Measurements from ENCODE around the gene FGFR4.

Gene FGFR4

DNA sequence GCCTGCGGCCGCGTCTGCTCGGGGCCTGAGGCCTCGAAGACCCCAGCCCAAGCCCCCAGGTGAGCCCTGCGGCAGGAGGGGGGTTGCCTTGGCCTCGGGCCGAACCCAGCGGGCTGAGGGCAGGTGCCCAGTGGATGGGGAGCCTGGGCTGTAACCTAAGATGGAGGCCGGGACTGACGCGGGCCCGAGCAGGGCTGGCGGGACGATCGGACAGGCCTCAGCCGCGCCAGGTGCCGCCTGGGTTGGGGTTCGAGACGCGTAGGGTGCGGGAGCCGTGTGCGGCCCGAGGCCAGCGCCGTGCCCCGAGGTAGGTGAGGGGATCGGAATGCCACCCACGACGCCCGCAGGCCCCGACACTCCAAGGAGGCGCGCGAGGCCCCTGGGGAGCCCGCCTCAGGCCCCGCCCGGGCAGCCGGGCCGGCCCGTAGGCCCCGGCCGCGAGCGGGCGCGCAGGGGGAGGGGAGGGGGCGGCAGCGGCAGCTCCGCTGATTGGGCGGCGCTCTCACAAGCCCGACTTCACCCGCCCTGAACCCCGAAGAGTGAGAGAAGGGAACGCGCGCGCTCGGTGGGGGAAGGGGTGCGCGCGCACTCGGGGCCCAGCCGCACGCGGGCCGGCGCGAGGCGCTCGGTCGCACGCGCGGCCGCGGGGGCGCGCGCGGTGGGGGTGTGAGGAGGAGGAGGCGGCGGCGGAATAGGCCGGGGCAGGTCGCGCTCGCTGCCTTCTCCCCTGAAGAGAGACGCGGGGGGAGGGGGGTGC, 46.6 kb downstream of the FGFR4 start, which contains the start of gene NSD1:
Gene NSD1, plus strand, starts transcription at position 678 of the 757 bp plus-strand sequence. CDS start 1,331 bp downstream, outside the sequence.
- DNase-seq: peak; percentile 92

DNA sequence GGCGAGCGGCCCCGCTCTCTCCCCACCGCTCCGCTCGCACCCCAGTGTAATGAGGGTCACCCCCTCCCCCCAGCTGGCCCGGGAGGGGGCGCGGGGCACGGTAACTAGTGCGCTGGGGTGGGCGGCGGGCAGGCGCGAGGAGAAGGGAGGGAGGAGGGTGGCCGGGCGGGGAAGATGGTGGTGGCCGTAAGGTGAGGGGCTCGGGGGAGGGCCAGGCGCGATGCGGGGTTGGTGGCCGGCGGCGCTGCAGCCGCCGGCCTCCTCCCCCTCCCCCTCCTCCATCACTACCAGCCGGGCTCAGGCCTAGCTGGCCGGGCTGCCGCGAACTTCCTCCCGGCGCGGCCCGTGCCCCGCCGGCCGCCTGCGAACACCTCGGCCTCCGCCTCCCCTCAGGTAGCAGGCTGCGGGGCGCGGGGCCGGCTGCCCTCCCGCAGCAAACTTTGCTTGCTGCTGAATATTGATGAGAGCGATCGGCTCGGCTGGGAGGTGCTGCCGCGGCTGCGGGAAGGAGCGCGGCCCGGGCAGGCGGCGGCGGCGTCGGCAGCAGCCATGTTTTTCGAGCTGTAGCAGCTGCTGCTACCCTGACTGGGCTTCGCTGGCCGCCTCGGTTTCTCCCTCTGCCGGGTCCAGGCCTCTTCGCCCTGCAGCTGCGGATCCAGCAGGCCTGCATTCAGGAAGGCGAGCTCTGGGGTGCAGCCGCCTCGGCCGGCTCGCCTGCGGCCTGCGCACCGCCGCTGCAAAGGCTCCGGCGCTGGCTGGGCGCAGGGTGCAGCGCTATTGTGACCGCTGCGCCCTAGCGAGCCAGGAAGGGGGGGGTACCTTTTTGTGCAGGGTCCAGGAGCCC, 47.4 kb downstream of the FGFR4 start:
- DNase-seq: peak; percentile 55

DNA sequence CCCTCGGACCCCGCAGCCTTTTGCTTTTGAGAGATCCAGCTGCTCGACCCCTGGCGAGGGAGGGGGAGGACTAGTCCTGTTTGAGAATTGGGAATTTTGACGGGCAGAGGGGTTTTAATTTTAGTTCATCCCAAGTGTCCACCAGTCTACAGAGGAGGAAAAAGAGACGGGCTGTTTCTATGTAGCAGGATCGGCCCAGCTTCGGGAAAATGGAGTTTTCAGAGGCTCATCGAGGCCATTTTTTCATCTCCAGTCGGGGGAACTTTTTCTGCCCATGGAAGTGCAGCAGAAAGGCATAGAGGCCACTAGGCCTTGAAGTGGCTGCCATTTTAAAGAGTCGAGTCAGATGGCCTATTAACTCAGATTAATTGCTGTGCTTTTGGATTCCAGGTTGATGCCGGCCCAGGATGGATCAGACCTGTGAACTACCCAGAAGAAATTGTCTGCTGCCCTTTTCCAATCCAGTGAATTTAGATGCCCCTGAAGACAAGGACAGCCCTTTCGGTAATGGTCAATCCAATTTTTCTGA, 48.0 kb downstream of the FGFR4 start:
- no peak for DNase-seq

DNA sequence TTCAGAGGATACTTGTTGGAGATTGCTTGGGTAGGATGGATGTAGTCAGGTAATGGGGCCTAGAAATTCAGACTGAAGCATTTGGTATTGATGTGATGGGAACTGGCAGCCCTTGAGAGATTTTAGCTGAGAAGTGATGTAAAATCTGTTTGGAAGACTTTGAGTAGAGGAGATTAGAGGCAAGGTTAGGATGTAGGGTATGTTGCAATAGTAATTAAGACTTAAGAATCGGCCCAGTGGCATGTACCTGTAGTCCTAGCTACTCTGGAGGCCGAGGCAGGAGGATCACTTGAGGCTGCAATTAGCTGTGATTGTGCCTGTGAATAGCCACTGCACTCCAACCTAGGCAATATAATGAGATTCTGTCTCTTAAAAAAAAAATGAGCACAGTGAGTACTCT, 53.6 kb downstream of the FGFR4 start:
- no peak for DNase-seq

DNA sequence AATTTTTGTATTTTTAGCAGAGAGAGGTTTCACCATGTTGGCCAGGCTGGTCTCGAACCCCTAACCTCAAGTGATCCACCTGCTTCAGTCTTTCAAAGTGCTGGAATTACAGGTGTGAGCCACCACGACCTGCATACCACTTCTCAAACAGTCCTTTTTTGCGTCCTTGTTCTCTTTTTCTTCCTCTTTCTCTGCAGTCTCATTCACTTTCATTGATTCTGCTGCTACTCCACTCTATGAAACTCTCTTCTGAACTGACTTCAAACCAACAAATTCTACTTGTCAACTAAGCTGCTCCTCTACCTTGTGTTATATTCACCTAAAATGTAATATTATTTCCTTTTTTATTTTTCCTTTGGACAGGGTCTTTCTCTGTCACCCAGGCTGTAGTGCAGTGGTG, 54.8 kb downstream of the FGFR4 start:
- no peak for DNase-seq

DNA sequence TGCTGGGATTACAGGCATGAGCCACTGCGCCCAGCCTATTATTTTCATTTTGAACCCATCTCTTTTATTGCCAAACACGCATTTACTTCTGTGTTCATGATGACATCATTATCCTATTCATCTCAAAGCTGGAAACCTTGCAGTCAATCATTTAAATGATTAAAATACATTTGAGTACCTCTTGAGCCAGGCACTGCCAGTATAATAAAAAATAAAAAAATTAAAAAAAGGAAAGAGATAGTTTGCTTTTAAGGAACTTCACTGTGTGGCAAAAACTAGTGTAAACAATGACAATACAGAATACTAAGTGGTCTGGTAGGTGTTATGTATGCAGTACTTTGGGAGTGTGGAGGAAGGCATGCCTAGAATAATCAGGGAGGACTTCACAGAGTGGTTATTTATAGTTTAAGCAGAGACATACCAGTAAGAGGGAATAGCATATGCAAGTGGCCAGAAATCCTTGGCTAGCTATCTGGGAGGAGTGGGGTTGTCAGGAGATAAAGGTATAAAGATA, 55.4 kb downstream of the FGFR4 start:
- no peak for DNase-seq

DNA sequence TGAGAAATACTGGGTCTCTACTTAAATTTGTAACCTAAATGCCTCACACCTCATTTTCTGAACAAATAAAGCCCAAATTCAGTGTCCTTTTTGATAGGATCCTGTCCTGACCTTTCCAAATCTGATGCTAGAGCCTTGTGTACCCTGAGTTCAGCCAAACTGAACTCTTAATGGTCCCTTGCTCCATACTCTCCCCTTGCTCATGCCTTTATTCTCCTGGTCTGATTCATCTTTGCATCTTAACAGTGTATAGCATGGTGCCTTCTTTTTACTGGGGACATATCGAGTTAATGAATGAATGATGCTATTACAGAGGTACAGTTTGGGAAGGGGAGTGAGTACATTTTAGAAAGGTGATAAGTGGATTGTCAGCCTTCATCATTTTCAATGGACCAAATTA, 56.1 kb downstream of the FGFR4 start:
- no peak for DNase-seq

DNA sequence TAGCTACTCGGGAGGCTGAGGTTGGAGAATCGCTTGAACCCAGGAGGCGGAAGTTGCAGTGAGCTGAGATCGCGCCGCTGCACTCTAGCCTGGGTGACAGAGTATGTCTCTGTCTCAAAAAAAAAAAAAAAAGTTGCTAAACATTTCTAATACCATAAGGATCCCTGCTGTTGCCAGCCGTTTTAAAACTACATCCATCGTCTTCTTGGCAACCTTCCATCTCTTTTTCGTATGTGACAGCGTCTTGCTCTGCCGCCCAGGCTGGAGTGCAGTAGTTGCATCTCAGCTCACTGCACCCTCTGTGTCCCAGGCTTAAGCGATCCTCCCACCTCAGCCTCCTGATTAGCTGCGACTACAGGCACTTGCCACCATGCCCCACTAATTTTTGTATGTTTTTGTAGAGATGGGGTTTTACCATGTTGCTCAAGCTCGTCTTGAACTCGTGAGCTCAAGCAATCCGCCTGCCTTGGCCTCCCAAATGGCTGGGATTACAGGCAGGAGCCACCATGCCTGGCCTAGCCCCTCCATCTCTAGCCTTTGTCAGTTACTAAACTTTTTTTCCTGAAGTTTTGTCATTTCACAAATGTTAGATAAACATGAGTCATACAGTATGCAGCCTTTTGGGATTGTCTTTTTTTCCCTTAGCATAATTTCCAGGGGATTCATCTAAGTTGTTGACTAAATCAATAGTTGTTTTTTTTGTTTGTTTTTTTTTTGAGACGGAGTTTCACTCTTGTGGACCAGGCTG, 60.4 kb downstream of the FGFR4 start:
- DNase-seq: no peak

Data from NCI-H226 (cell line).